ENCODE data around the gene OR10W1.

Gene OR10W1

DNA sequence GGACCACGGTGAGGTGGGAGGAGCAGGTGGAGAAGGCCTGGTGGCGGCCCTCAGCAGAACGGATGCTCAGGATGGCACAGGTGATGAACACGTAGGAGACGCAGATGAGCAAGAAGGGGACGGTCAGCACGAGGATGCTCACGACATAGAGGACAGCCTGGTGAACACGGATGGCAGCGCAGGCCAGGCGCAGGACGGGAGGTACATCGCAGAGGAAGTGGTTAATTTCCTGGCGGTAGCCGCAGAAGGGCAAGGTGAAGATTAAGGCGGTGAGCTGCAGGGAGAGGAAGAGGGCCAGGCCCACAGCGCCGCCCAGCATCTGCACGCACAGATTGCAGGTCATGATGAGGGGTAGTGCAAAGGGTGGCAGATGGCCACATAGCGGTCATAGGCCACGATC lies 24.0 kb upstream of the OR10W1 start:
- H3K79me2 ChIP-seq (ENCODE audit: control insufficient read depth, low read length), result no peaks in the 10 kb centered on the region
- no peaks in the 10 kb centered on the region for H3K4me1 ChIP-seq (ENCODE audit: control insufficient read depth, low read length)
- H3K4me2 ChIP-seq (ENCODE audit: low read length), result no peak overlapping the region
- no peak overlapping the region for H3K4me3 ChIP-seq (ENCODE audit: low read length)
- no peaks in the 10 kb centered on the region for H3K9me2 ChIP-seq (replicated peaks; ENCODE audit: control insufficient read depth, low read length)
- no peaks in the 10 kb centered on the region for H3K9me3 ChIP-seq (ENCODE audit: control insufficient read depth, insufficient read depth, low read length)
- no peak for TF ChIP-seq EZH2phosphoT487 (IDR thresholded peaks at IDR 0.05; ENCODE audit: borderline replicate concordance, low read length)
- TF ChIP-seq, protein P1, sequence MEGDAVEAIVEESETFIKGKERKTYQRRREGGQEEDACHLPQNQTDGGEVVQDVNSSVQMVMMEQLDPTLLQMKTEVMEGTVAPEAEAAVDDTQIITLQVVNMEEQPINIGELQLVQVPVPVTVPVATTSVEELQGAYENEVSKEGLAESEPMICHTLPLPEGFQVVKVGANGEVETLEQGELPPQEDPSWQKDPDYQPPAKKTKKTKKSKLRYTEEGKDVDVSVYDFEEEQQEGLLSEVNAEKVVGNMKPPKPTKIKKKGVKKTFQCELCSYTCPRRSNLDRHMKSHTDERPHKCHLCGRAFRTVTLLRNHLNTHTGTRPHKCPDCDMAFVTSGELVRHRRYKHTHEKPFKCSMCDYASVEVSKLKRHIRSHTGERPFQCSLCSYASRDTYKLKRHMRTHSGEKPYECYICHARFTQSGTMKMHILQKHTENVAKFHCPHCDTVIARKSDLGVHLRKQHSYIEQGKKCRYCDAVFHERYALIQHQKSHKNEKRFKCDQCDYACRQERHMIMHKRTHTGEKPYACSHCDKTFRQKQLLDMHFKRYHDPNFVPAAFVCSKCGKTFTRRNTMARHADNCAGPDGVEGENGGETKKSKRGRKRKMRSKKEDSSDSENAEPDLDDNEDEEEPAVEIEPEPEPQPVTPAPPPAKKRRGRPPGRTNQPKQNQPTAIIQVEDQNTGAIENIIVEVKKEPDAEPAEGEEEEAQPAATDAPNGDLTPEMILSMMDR (IDR thresholded peaks at IDR 0.05; ENCODE audit: low read depth, low read length, poor library complexity, severe bottlenecking), result no peak
- no peaks in the 10 kb centered on the region for H4K20me1 ChIP-seq (ENCODE audit: control insufficient read depth, insufficient read depth, low read depth, low read length)
- no peak overlapping the region for H3K27ac ChIP-seq (ENCODE audit: low read depth, low read length)
- no peaks in the 10 kb centered on the region for H3K36me3 ChIP-seq (ENCODE audit: control insufficient read depth, low read length)
- H3K27me3 ChIP-seq (ENCODE audit: control insufficient read depth, low read length), result 0 out of 2 replicates have a peak, but pooled peaks cover 2% of the 10 kb centered on the region
- H3F3A ChIP-seq (ENCODE audit: control insufficient read depth, insufficient read depth), result no peaks in the 10 kb centered on the region

DNA sequence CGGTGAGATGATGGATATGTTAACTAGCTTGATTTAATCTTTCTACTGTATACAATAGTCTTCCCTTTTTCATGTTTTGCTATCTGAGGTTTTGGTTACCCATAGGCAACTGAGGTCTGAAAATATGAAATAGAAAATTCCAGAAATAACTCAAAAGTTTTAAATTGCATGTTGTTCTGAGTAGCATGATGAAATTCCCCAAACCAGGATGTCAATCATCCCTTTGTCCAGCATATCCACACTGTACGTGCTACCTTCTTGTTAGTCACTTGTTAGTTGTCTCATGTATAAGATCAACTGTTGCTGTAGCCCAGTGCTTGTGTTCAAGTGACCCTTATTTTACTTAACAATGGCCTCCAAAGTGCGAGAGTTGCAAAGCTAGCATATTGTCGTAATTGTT lies 21.2 kb upstream of the OR10W1 start:
- no peaks in the 10 kb centered on the region for H4K20me1 ChIP-seq (ENCODE audit: control insufficient read depth, insufficient read depth, low read depth, low read length)
- H3K27me3 ChIP-seq (ENCODE audit: control insufficient read depth, low read length), result no peaks in the 10 kb centered on the region
- TF ChIP-seq, protein P1 (IDR thresholded peaks at IDR 0.05; ENCODE audit: low read depth, low read length, poor library complexity, severe bottlenecking), result no peak
- TF ChIP-seq EZH2phosphoT487 (IDR thresholded peaks at IDR 0.05; ENCODE audit: borderline replicate concordance, low read length), result no peak
- H3K9me2 ChIP-seq (replicated peaks; ENCODE audit: control insufficient read depth, low read length), result no peaks in the 10 kb centered on the region
- H3K79me2 ChIP-seq (ENCODE audit: control insufficient read depth, low read length), result no peaks in the 10 kb centered on the region
- H3K4me1 ChIP-seq (ENCODE audit: control insufficient read depth, low read length), result no peaks in the 10 kb centered on the region
- no peaks in the 10 kb centered on the region for H3K36me3 ChIP-seq (ENCODE audit: control insufficient read depth, low read length)
- no peaks in the 10 kb centered on the region for H3F3A ChIP-seq (ENCODE audit: control insufficient read depth, insufficient read depth)
- no peaks in the 10 kb centered on the region for H3K9me3 ChIP-seq (ENCODE audit: control insufficient read depth, insufficient read depth, low read length)
- H3K4me2 ChIP-seq (ENCODE audit: low read length), result no peak overlapping the region
- no peak overlapping the region for H3K27ac ChIP-seq (ENCODE audit: low read depth, low read length)
- no peak overlapping the region for H3K4me3 ChIP-seq (ENCODE audit: low read length)

DNA sequence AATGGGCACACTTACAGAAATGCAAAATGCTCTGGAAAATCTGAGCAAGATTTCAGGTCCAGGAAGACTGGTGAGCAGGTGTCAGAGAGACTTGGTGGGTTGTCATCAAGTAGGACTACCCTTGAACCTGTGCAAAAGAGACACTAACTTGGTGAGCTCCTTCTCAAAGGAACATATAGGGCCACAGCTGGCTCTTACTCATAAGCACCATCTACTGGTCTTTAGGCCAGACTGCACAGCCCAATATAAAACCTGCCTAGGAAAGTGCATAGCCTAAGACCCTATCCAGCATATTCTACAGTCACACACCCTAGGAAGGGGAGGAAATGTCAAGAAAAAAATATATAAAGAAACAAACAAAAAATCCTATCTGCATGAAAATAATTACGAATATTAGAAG lies 18.2 kb upstream of the OR10W1 start:
- Histone ChIP-seq H3K4me2 (ENCODE audit: low read length) (no peak overlapping the region), H3K27me3 (ENCODE audit: control insufficient read depth, low read length) (no peaks in the 10 kb centered on the region), H3K4me3 (ENCODE audit: low read length) (no peak overlapping the region), H3K9me3 (ENCODE audit: control insufficient read depth, insufficient read depth, low read length) (no peaks in the 10 kb centered on the region), H3K36me3 (ENCODE audit: control insufficient read depth, low read length) (no peaks in the 10 kb centered on the region), H3K4me1 (ENCODE audit: control insufficient read depth, low read length) (no peaks in the 10 kb centered on the region), H3K27ac (ENCODE audit: low read depth, low read length) (no peak overlapping the region), H3F3A (ENCODE audit: control insufficient read depth, insufficient read depth) (no peaks in the 10 kb centered on the region), H3K79me2 (ENCODE audit: control insufficient read depth, low read length) (no peaks in the 10 kb centered on the region), H4K20me1 (ENCODE audit: control insufficient read depth, insufficient read depth, low read depth, low read length) (no peaks in the 10 kb centered on the region), H3K9me2 (replicated peaks; ENCODE audit: control insufficient read depth, low read length) (no peaks in the 10 kb centered on the region)
- TF ChIP-seq EZH2phosphoT487 (IDR thresholded peaks at IDR 0.05; ENCODE audit: borderline replicate concordance, low read length), result no peak
- TF ChIP-seq, protein P1 (IDR thresholded peaks at IDR 0.05; ENCODE audit: low read depth, low read length, poor library complexity, severe bottlenecking), result peak; percentile 50
